Effector memory CD4-positive, alpha-beta T cell (primary cell): Measurements from ENCODE around the gene PPP1R14B.

Experiments used
- DNase-seq, 3 donors: peaks; one replicate each; pipeline ENCODE4 v3.0.0-alpha.2; 2020
- H3K27ac ChIP-seq: 2 replicates; pipeline ENCODE4 v1.7.0; 2013; ENCODE audit warnings: mild to moderate bottlenecking, low read length, moderate library complexity; ENCODE audit not compliant: insufficient read depth, poor library complexity, severe bottlenecking
- H3K27me3 ChIP-seq: replicated peaks from 2 replicates; pipeline ENCODE4 v1.7.0; 2013; ENCODE audit warnings: mild to moderate bottlenecking, low read length; ENCODE audit not compliant: insufficient read depth, control insufficient read depth, poor library complexity, severe bottlenecking
- H3K36me3 ChIP-seq: 2 replicates; pipeline ENCODE4 v1.7.0; 2013; ENCODE audit warnings: mild to moderate bottlenecking, low read length, moderate library complexity; ENCODE audit not compliant: control insufficient read depth, insufficient read depth
- H3K4me1 ChIP-seq: 2 replicates; pipeline ENCODE4 v1.7.0; 2013; ENCODE audit warnings: low read length, mild to moderate bottlenecking; ENCODE audit not compliant: control insufficient read depth, insufficient read depth, poor library complexity, severe bottlenecking
- H3K4me3 ChIP-seq: 2 replicates; pipeline ENCODE4 v1.7.0; 2013; ENCODE audit warnings: low read length, low read depth, mild to moderate bottlenecking; ENCODE audit not compliant: insufficient read depth, poor library complexity, severe bottlenecking
- H3K9me3 ChIP-seq: 2 replicates; pipeline ENCODE4 v1.7.0; 2013; ENCODE audit warnings: mild to moderate bottlenecking, low read length, moderate library complexity; ENCODE audit not compliant: control insufficient read depth

The PPP1R14B gene

GRCh38 chr11:64230171-64230984, 16.4 kb downstream of the PPP1R14B start, which contains the start of gene DNAJC4:
TSS of gene DNAJC4 (plus strand) at chr11:64230548. CDS start at chr11:64230855, 307 bp downstream.
- Histone ChIP-seq H3K27ac (peak within 1 kb of the TSS; percentile 85), H3K27me3 (no peaks in the 10 kb centered on the region), H3K9me3 (no peaks in the 10 kb centered on the region), H3K36me3 (no peaks in the 10 kb centered on the region), H3K4me1 (peaks cover 49% of the 10 kb centered on the region), H3K4me3 (peak within 1 kb of the TSS; percentile 83)
- peak; percentile 77 to 85 (median 80) for DNase-seq

- H3K27ac ChIP-seq = peak overlapping the region; percentile 85
- H3K4me1 ChIP-seq = peaks cover 50% of the 10 kb centered on the region
- no peaks in the 10 kb centered on the region for H3K9me3 ChIP-seq
- H3K4me3 ChIP-seq = peak overlapping the region; percentile 83
- H3K36me3 ChIP-seq = no peaks in the 10 kb centered on the region
- no peak for DNase-seq
- no peaks in the 10 kb centered on the region for H3K27me3 ChIP-seq
Measured at GRCh38 chr11:64229744-64230170, 17.0 kb downstream of the PPP1R14B start.

GRCh38 chr11:64229090-64229743, 17.5 kb downstream of the PPP1R14B start:
- Histone ChIP-seq H3K27me3 (no peaks in the 10 kb centered on the region), H3K36me3 (no peaks in the 10 kb centered on the region), H3K4me3 (no peak overlapping the region), H3K4me1 (peaks cover 50% of the 10 kb centered on the region), H3K9me3 (no peaks in the 10 kb centered on the region), H3K27ac (peak overlapping the region; percentile 85)
- DNase-seq = no peak

GRCh38 chr11:64227405-64227956, 19.3 kb downstream of the PPP1R14B start:
- H3K36me3 ChIP-seq = peaks cover 11% of the 10 kb centered on the region
- DNase-seq = no peak
- H3K9me3 ChIP-seq = no peaks in the 10 kb centered on the region
- H3K4me1 ChIP-seq = peaks cover 43% of the 10 kb centered on the region
- no peaks in the 10 kb centered on the region for H3K27me3 ChIP-seq
- peak overlapping the region; percentile 82 for H3K27ac ChIP-seq
- H3K4me3 ChIP-seq = peak overlapping the region; percentile 80

GRCh38 chr11:64226507-64227051, 20.2 kb downstream of the PPP1R14B start:
- Histone ChIP-seq H3K4me1 (peaks cover 43% of the 10 kb centered on the region), H3K4me3 (peak overlapping the region; percentile 80)
- peak; percentile 43 to 52 (median 52) for DNase-seq

GRCh38 chr11:64225608-64226506, 20.9 kb downstream of the PPP1R14B start, which contains the start of the genes NUDT22 and TRPT1:
TSS of gene NUDT22 (plus strand) at chr11:64226274. CDS start at chr11:64226653, 379 bp downstream.
TSS of gene TRPT1 (minus strand) at chr11:64226186. CDS start at chr11:64225860, 326 bp downstream.
- Histone ChIP-seq H3K36me3 (peaks cover 17% of the 10 kb centered on the region), H3K9me3 (no peaks in the 10 kb centered on the region), H3K27me3 (no peaks in the 10 kb centered on the region), H3K4me3 (peak within 1 kb of the TSS; percentile 80), H3K4me1 (peaks cover 40% of the 10 kb centered on the region), H3K27ac (peak within 1 kb of the TSS; percentile 82)
- peak; percentile 78 to 84 (median 84) for DNase-seq

More at GRCh38 chr11:64226507-64227051, 20.2 kb downstream of the PPP1R14B start:
- peak overlapping the region; percentile 82 for H3K27ac ChIP-seq
- H3K27me3 ChIP-seq = no peaks in the 10 kb centered on the region
- H3K9me3 ChIP-seq = no peaks in the 10 kb centered on the region
- peaks cover 11% of the 10 kb centered on the region for H3K36me3 ChIP-seq

- Histone ChIP-seq H3K27ac (peak overlapping the region; percentile 82), H3K4me1 (peaks cover 37% of the 10 kb centered on the region), H3K9me3 (no peaks in the 10 kb centered on the region), H3K36me3 (peaks cover 25% of the 10 kb centered on the region), H3K4me3 (peak overlapping the region; percentile 80), H3K27me3 (no peaks in the 10 kb centered on the region)
- DNase-seq = no peak
Measured at GRCh38 chr11:64224891-64225607, 21.7 kb downstream of the PPP1R14B start.

- peaks cover 30% of the 10 kb centered on the region for H3K4me1 ChIP-seq
- peaks cover 32% of the 10 kb centered on the region for H3K36me3 ChIP-seq
- no peaks in the 10 kb centered on the region for H3K9me3 ChIP-seq
- no peak overlapping the region for H3K4me3 ChIP-seq
- DNase-seq = no peak
- no peaks in the 10 kb centered on the region for H3K27me3 ChIP-seq
- H3K27ac ChIP-seq = no peak overlapping the region
Measured at GRCh38 chr11:64224151-64224890, 22.4 kb downstream of the PPP1R14B start.
